Posterior cingulate gyrus (tissue), 11 donors: ENCODE results near the gene CDC34.

Experiments used
- DNase-seq, 10 donors: peaks; one replicate each; pipeline versions ENCODE4 v3.0.0 to v3.0.0-alpha.2; 2020 to 2021; ENCODE audit warnings: mixed read lengths in 3 of 10
- intact Hi-C: fragments of 100-400 bp; cut with DNase I; formaldehyde crosslinking; loops from one replicate; pipeline ENCODE4 v1.15.1; 2023

The CDC34 gene

GRCh38 chr19:514166-514663 lies 17.3 kb upstream of the CDC34 start:
- intact Hi-C loops: no loop called here
- DNase-seq: no peak

DNA sequence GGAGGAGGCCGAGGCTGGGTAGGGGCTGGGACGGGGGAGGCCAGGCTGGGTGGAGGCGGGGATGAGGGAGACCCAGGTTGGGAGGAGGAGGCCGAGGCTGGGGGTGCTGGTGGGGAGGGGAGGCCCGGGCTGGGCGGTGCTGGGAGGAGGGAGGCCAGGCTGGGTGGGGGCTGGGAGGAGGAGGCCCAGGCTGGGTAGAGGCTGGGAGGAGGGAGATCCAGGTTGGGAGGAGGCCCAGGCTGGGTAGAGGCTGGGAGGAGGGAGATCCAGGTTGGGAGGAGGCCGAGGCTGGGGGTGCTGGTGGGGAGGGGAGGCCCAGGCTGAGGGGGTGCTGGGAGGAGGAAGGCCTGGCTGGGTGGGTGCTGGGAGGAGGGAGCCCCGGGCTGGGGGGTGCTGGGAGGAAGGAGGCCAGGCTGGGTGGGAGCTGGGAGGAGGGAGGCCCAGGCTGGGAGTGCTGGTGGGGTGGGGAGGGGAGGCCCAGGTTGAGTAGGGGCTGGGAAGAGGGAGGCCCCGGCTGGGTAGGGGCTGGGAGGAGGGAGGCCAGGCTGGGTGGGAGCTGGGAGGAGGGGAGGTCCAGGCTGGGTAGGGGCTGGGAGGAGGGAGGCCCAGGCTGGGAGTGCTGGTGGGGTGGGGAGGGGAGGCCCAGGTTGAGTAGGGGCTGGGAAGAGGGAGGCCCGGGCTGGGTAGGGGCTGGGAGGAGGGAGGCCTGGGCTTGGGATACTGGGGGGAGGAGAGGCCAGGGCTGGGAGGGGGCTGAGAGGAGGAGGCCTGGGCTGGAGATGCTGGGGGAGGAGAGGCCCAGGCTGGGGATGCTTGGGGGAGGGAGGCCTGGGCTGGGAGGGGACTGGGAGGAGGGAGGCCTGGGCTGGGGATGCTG lies 13.6 kb upstream of the CDC34 start:
- DNase-seq: peak in 1 of 10 donors; percentile 67
- intact Hi-C loops: no loop called here

- peak in 2 of 10 donors; percentile 60 to 78 for DNase-seq
- intact Hi-C loops: no loop called here
Observed at GRCh38 chr19:518598-519231, 12.8 kb upstream of the CDC34 start.

DNA sequence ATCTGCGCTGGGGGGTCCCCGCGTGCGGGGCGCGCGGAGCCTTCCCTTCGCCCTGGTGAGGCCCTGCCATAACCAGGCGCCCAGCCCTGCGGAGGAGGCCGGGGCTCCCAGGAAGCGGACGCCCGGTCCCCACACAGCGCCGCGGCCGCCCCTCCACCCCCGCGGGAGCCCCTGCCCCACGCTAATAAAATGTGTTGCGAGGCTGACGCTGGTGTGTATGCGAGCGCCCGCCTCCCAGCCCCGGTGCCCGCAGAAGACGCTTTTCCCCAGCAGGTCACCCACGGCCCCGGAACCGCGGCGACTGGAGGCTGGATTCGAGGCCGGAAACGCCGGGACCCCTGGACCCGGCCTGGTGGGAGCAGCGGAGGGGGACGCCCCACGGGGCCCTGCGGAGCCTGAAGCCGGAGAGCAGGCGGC lies 12.1 kb upstream of the CDC34 start:
- peak in 2 of 10 donors; percentile 64 to 81 for DNase-seq
- intact Hi-C loops: no loop called here

DNA sequence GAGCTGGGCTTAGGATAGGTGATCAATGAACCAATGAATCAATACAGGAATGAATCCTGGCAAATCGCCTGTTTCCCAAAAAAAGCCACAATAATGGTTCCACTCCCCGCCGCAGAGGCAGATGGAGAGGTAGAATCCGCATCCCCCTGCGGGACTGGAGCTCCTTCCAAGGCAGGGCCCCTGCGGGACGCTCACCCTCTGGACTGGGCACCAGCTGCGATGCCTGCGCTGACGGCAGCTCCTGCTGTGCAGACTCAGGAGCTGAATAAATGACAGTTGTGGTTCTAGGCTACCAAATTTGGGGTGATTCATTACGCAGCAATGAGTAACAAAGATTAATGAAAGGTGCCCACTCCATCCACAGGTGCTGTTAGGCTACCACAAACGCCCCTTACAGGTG lies 8.8 kb upstream of the CDC34 start:
- intact Hi-C loops: no loop called here
- peak in 1 of 10 donors; percentile 74 for DNase-seq

GRCh38 chr19:524062-524674 lies 7.4 kb upstream of the CDC34 start:
- peak in 1 of 10 donors; percentile 79 for DNase-seq
- intact Hi-C loops: no loop called here

GRCh38 chr19:525029-525428 lies 6.5 kb upstream of the CDC34 start:
- intact Hi-C loops: no loop called here
- peak in 1 of 10 donors; percentile 80 for DNase-seq

DNA sequence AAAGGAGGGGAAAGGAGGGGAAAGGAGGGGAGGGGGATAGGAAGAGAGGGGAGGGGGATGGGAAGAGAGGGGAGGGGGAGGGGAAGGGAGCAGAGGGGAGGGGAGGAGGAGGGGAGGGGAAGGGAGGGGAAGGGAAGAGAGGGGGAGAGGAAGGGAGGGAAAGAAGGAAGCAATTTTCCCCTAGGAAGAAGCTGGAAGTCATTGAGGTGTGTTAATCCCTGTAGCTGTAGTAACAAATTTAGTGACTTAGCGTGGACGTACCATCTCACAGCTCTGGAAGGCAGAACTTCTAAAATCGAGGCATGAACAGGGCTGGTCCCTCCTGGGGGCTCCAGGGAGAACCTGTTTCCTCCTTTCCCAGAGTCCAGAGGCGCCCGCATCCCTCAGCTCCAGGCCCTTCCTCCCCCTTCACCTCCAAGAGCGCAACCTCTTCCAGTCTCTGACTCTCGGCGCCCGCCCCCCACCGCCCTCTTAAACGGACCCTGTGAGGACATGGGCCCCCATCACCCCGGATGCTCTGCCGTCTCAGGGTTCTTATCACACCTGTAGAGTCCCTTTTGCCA lies 5.6 kb upstream of the CDC34 start:
- intact Hi-C loops: no loop called here
- peak in 1 of 10 donors; percentile 56 for DNase-seq

DNA sequence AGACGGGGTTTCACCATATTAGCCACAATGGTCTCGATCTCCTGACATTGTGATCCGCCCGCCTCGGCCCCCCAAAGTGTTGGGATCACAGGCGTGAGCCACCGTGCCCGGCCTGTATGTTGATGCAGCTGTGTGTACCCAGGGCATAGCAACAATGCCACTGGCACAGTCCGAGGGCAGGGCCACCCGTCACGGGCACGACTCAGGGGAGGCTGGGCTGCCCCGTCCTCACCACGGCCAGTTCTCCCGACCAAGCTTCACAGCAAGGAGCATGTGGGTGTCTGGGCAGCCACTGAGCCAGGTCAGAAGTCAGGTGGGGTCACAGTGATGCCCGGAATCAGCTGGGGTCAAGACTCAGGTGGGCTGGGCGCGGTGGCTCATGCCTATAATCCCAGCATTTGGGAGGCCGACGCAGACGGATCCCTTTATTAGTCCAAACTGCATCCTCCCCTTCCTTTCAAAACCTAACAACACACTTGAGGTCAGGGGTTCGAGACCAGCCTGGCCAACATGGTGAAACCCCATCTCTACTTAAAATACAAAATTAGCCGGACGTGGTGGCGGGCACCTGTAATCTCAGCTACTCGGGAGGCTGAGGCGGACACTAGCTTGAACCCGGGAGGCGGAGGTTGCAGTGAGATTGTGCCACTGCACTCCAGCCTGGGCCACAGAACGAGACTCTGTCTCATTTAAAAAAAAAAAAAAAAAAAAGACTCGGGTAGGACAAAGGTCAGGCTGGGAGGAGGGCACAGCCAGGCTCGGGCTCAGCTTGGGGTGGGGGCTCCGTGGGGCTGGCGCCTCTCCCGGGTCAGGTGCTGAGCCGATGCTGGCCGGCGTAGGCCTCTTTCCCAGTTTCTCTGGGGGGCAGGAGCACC lies 1.2 kb upstream of the CDC34 start:
- intact Hi-C loops: loop anchor here (2.0 kb wide), 1 partner anchor 22 kb away; no protein-coding TSS in a partner anchor
- no peak for DNase-seq

DNA sequence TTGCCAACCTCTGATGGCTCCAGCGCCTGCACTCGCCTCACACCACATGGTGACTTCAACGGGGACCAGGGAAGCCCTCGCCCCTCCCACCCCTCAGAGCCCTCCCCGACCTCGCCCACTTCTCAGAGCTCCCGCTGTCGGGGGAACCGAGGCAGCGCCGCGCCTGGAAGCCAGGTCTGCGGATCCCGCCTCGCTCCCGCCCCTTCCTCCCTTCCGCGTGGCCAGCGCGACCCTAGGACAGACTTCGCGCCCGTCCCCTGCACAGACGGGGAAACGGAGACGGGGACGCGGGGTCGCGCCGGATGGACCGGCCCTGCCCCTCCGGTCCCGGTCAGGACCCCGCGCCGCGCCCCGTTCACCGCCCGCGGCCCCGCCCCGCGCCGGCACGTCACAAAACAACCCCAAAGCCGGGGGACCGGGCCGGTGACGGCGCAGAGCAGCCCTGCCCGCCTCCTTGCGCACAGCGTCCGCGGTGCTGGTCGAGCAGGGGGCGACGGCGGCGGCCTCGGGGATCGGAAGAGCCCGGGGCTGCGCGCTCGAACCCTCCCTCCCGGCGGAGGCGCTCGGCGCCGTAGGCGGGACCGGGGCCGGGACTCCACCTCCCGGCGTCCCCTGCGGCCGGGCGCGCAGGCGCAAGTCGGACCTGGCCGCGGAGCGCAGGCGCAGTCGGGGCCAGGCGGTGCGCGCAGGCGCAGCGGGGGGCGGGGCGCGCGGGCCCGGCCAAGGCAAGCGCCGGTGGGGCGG lies 379 bp upstream of the CDC34 start:
- peak in 8 of 10 donors; percentile 54 to 96 (median 60) for DNase-seq
- intact Hi-C loops: loop anchor here (2.0 kb wide), 1 partner anchor 22 kb away; no protein-coding TSS in a partner anchor

DNA sequence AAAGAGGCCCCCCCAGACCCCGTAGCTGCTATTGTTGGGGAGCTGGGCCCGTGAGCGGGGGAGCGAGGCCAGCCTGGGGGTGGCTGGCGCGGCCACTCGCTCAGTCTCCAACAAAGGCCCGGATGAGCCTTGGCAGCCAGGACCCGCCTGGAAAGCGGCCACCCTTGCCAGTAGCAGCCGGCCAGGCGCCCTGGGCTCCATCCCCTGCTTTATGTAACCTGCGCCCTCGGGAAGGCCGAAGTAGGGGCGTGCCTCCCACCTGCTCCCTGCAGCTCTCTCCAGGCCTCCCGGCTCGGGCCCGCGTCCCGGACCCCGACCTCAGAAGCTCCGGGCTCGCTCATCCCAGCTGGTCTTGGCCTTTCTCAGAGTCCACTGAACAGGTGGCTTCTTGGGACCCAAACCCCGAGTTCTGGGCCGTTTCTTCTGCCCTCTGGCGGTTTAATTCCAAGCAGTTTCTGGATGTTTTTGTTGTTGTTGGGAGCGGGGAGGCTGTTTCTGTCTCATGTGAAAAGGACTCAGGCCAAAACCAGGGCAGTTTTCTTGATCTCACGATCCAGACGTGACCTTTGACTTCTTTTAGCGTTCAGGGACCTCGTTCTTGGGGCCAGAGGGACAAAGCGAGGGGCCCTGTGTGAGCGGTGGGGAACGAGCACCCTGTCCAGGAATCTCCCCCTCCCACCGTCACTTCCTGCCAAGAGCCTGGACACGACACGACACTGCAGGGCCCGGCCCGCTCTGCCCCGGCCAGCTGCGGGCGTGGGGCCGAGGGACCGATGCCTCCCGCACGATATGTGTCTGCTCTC lies 1.2 kb downstream of the CDC34 start:
- DNase-seq: peak; percentile 69 to 94 (median 80)
- intact Hi-C loops: loop anchor here (2.0 kb wide), 1 partner anchor 38 kb away; no protein-coding TSS in a partner anchor

- DNase-seq: peak in 4 of 10 donors; percentile 6 to 85 (median 81)
- intact Hi-C loops: loop anchor here (2.0 kb wide), 1 partner anchor 37 kb away; no protein-coding TSS in a partner anchor
Observed at GRCh38 chr19:533364-534058, 2.0 kb downstream of the CDC34 start.

DNA sequence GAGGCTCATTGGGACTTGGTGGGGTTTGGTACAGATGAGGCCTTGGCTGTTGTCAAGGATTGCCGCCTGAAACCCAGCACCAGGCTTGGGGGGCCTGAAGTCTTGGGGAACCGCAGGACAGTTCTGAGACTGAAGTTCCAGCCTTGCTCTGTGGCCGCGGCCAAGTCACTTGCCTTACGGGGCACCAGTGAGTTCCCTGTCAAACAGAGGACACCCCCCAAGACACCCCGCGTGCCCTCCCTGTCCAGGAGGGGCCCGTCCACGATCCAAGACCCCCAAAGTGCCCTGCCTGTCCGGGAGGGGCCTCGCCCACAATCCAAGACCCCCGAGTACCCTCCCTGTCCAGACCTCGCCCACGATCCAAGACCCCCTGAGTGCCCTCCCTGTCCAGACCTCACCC lies 2.5 kb downstream of the CDC34 start:
- intact Hi-C loops: no loop called here
- DNase-seq: peak in 1 of 10 donors; percentile 69

DNA sequence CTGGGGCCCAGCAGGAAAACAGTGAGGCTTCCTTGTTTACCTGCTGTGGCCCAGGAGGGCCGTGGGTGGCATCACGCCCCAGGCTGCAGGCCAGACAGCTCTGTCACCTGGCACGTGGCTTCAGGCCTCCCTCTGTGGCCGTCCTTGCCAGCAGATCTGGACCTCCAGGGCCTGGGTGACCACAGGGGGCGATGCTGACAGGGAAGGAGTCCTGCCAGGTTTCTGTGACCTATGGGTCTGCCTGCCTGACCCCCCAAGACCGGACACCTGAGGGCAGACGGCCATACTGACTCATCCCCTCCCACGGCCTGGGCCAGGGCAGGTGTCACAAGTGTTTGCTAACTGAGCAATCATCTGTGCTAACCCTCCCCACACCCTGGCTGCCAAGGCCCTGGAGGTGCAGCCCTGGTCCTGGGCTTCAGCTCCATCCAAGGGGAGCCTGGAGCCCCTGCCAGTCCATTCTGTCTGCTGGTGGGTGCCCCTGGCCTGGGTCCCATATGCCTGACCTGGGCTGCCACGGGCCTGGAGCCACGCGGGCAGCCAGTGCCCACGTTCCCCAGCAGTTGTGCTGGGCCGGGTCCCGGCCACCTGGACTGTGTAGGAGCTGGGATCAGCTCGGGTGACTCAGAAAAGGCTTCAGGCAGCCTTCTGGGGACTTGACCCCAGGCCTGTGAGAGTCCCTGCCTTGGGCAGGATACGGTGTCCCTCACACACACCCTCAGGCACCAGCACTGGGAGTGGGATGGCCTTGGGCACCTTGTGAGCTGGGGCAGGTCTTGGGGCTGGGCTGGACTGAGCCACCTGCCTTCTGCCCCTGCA lies 3.7 kb downstream of the CDC34 start:
- DNase-seq: peak in 1 of 10 donors; percentile 82
- intact Hi-C loops: no loop called here

- DNase-seq: no peak
- intact Hi-C loops: no loop called here
Observed at GRCh38 chr19:536031-536880, 4.7 kb downstream of the CDC34 start.
